GM12873 (cell line): Measurements from ENCODE around the gene NDRG2.
A peak's percentile ranks its signal among the peaks of the same experiment; 100 is the strongest.

Experiments
- TF ChIP-seq, protein P1 (sequence below): IDR thresholded peaks from 2 replicates; pipeline ENCODE4 v1.5.1; 2012; ENCODE audit warnings: low read depth, mild to moderate bottlenecking, moderate library complexity, low read length, control low read depth; ENCODE audit not compliant: insufficient read depth; ENCODE audit errors: missing control alignments

NDRG2 gene

DNA sequence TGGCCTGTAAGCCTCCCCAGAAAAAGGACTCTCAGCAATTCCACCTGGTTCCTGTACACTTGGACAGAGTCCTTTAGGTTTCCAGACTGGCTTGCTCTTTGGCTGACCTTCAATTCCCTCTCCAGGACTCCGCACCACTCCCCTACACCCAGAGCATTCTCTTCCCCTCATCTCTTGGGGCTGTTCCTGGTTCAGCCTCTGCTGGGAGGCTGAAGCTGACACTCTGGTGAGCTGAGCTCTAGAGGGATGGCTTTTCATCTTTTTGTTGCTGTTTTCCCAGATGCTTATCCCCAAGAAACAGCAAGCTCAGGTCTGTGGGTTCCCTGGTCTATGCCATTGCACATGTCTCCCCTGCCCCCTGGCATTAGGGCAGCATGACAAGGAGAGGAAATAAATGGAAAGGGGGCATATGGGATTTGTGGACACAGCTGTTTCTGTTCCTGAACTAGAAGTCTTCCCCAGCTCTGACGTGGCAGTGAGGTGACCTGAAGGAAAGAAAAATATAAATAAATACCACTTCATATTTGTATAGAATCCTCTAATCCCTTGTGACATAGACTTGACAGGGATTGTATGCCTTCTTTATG, 18.6 kb upstream of the NDRG2 start:
- TF ChIP-seq, protein P1, sequence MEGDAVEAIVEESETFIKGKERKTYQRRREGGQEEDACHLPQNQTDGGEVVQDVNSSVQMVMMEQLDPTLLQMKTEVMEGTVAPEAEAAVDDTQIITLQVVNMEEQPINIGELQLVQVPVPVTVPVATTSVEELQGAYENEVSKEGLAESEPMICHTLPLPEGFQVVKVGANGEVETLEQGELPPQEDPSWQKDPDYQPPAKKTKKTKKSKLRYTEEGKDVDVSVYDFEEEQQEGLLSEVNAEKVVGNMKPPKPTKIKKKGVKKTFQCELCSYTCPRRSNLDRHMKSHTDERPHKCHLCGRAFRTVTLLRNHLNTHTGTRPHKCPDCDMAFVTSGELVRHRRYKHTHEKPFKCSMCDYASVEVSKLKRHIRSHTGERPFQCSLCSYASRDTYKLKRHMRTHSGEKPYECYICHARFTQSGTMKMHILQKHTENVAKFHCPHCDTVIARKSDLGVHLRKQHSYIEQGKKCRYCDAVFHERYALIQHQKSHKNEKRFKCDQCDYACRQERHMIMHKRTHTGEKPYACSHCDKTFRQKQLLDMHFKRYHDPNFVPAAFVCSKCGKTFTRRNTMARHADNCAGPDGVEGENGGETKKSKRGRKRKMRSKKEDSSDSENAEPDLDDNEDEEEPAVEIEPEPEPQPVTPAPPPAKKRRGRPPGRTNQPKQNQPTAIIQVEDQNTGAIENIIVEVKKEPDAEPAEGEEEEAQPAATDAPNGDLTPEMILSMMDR: no peak

DNA sequence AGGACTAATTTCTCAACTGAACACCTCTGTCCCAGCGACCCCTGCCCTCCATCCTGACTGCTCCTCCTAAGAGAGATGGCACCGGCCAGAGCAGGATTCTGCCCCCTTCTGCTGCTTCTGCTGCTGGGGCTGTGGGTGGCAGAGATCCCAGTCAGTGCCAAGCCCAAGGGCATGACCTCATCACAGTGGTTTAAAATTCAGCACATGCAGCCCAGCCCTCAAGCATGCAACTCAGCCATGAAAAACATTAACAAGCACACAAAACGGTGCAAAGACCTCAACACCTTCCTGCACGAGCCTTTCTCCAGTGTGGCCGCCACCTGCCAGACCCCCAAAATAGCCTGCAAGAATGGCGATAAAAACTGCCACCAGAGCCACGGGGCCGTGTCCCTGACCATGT, 18.1 kb upstream of the NDRG2 start:
- TF ChIP-seq, protein P1: no peak

DNA sequence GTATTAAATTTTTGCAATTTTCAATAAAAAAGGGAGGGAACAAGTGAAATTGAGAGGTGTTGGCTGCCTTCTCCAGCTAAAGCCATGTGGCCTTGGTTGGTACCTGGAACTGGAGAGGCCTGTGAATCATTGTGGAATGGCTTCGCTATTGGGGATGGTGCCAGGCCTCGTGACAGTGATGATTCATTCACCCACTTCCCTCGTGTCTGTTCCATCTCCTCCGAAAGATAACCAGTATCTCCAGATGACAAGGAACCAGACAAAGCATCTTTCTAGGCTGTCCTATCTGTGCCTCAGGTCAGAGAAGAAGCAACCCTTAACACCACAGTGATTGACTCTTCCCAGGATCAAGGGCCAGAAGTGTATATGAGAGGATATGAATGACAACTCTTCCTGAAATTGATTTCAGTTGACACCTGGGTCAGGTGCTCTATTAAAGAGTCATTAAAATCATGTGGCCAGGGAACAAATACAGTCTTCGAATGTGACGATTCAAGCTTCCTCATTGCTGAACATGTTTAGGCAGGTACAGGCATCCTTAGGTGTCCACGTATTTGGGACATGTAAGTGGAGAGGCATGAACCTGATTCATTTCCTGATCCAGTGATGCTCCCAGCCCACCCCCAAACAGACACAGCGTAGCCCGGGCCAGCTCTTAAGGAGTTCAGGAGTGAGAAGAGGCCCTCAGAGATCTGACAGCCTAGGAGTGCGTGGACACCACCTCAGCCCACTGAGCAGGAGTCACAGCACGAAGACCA, 17.0 kb upstream of the NDRG2 start, which contains the start of gene RNASE7:
Gene RNASE7, plus strand, starts transcription at position 687 of the 758 bp plus-strand sequence. CDS start 631 bp downstream, outside the sequence.
- TF ChIP-seq, protein P1: no peak

DNA sequence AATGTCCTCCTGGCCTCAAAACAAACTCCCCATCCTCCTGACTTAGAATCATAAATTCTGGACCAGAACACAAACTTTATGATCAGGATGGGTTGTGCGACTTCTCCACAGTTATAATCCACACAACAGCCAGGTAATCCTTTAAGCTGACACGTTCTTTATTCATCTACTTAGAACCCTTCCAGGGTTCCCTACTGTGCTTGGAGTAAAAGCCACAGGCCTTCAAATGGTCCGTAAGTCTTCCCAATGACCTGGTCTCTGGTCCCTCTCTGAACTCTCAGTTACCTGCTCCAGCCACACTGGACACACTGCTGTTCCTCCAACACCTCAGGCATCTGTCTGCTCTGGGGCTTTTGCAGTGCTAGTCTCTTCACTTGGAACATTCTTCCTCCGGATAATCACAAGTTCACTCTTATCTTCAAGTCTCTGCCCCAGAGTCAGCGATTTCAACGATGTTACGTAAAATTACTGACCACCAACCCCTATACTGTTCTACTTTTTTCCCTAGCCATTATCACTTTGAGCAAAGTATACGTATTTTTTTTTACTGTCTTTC, 15.6 kb upstream of the NDRG2 start:
- TF ChIP-seq, protein P1: no peak

DNA sequence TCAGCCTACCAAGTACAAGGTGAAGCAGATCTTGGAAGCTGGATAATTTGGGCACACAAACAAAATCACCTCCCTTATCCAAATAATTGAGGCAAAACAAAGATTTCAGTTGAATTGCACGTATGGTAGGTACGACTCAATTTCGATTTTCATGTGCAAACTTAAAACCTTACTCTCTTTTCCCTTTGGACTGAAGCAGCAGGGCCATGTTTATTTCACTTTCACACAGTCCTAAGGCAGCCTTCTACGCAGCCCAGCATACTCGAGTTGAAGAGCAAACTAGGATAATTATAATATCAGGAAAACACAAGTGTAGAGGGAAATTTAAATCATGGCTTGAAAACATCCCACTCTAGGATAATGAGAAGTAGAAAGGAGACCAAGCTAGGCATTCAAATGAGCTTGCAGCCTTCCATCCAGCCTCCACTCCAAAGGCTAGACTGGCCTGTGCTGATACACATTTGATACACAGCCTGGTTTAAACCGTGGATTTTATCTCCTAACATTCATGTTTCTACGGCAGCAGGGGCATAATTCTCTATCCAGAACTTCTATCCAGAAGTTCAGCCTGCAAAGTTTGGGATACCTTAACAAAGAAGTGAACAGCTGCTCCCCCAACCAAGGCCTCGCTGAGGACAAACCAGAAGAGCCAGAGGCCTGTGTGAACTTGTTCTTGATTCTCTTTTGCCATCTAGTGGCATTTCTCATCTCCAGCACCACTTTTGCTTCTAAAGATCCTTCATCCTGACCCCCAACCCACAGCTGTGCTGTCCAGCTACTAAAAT, 14.9 kb upstream of the NDRG2 start:
- TF ChIP-seq, protein P1: peak; percentile 69

DNA sequence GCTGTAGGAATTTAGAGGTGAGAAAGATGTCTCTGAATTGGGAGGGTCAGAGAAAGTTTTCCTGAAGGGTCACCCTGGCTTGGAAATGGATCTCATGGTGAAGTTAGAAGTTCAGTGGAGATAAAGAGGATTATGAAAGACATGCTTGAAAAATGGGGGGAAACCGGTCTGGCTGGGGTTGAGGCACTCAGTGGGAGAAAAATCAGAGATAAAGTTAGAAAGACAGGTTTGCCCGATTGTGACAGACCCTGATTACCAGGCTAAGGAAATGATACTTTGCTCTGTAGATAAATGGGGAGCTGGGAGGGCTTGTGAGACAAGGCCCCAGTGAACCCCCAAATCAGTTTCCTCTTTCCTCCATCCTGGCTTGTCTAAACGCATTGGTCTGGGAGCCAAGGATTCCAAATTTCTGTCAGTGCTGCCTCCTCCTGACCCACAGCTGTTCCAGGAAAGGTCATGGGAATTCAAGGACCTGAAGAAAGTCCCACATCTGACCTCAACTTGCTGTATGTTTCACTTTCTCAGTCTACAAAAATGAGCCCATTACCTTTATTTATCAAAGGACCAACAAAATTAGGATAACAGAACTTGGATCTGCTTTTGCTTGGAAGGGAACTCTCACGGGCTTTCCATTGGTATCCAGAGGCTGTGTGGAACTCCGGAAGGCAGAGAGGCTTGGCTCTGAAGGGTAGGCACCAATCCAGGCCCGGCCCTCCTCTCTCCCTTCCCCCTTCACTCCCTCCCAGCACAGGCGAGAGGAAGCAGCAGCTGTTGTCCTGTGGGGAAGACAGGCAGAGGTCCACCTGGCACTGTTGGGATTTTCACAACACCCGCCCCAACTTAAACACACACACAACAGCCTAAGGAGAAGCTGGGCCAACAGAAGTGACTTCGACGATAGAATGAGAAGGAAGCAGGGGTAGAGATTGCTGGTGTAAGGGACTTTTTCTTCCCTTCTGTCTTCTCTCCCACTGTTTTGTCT, 13.9 kb upstream of the NDRG2 start:
- TF ChIP-seq, protein P1: no peak
